Spinal cord (tissue), 10 donors: ENCODE data around the gene AP3D1. TPM values are rescaled to one million over a fixed set of nuclear protein-coding genes. Genes with fewer than 3 reads are reported as not detected.

Experiments
- DNase-seq, 6 donors: peaks; one replicate each; pipeline versions ENCODE4 v3.0.0 to v3.0.0-alpha.2; 2013 to 2015; ENCODE audit warnings: low spot score in 6 of 6, low read depth in 4 of 6
- H3K27ac ChIP-seq: one replicate; pipeline ENCODE4 v1.5.1; 2013; ENCODE audit warnings: low read depth, low read length, control low read depth
- H3K27me3 ChIP-seq: one replicate; pipeline ENCODE4 v1.6.1; 2013; ENCODE audit warnings: low read length; ENCODE audit not compliant: control insufficient read depth, insufficient read depth
- H3K36me3 ChIP-seq: one replicate; pipeline ENCODE4 v1.6.1; 2013; ENCODE audit warnings: low read length; ENCODE audit not compliant: control insufficient read depth, insufficient read depth
- H3K4me1 ChIP-seq: one replicate; pipeline ENCODE4 v1.6.1; 2013; ENCODE audit warnings: low read length; ENCODE audit not compliant: control insufficient read depth, insufficient read depth
- H3K4me3 ChIP-seq: one replicate; pipeline ENCODE4 v1.5.1; 2013; ENCODE audit warnings: low read depth, low read length, control low read depth
- H3K9me3 ChIP-seq: one replicate; pipeline ENCODE4 v1.6.1; 2013; ENCODE audit warnings: low read length; ENCODE audit not compliant: control insufficient read depth, insufficient read depth
- WGBS: methylation state at CpG from one replicate; pipeline ENCODE4 v1.1.5; 2013; ENCODE audit warnings: missing lambda C conversion rate; ENCODE audit not compliant: insufficient coverage; 5-methylcytosine and 5-hydroxymethylcytosine counted together
- polyA plus RNA-seq, 2 donors: library from polyadenylated mRNA; unstranded; fragments of 120-200 nt; gene quantifications; one replicate each; pipeline ENCODE4 v1.2.1, GENCODE V29; 2013; ENCODE audit not compliant: insufficient read length in 2 of 2
- total RNA-seq, 2 donors: library from RNA; depleted of rRNA in 1 of 2; stranded (reverse); fragments of 120-200 nt in 1 of 2; fragments of >200 nt in 1 of 2; gene quantifications; one replicate each; pipeline versions ENCODE4 v1.2.3 to v1.2.4, GENCODE V29; 2013 to 2014
- donor health status: healthy.

The AP3D1 gene
- total and polyA plus RNA-seq, 4 donors: 65.1 to 165 (median 113) TPM

GRCh38 chr19:2051773-2052704 lies 99.3 kb downstream of the AP3D1 start:
- WGBS: 82% methylated on average over 18 of the region's 18 CpGs
- H3K4me3 ChIP-seq: peak overlapping the region; percentile 45
- peaks cover 61% of the 10 kb centered on the region for H3K4me1 ChIP-seq
- no peaks in the 10 kb centered on the region for H3K9me3 ChIP-seq
- DNase-seq: peak in 1 of 6 donors; percentile 56
- peak overlapping the region; percentile 84 for H3K27ac ChIP-seq
- H3K27me3 ChIP-seq: no peaks in the 10 kb centered on the region
- peaks cover 27% of the 10 kb centered on the region for H3K36me3 ChIP-seq

- peak within 1 kb of the TSS; percentile 84 for H3K27ac ChIP-seq
- DNase-seq: peak; percentile 83 to 98 (median 88)
- H3K4me3 ChIP-seq: peak within 1 kb of the TSS; percentile 74
- 2% methylated on average over 93 of the region's 93 CpGs for WGBS
- H3K9me3 ChIP-seq: no peaks in the 10 kb centered on the region
- H3K27me3 ChIP-seq: no peaks in the 10 kb centered on the region
- H3K36me3 ChIP-seq: peaks cover 36% of the 10 kb centered on the region
- H3K4me1 ChIP-seq: peaks cover 57% of the 10 kb centered on the region
Observed at GRCh38 chr19:2050991-2051772, 100.2 kb downstream of the AP3D1 start, which contains the start of gene MKNK2. TSS of gene MKNK2 (minus strand) at chr19:2051244. CDS start at chr19:2050851, 393 bp downstream.

Other genes with a start within 250 kb of the AP3D1 start
- gene ADAT3, start 246.2 kb downstream of the AP3D1 start, total RNA-seq: 1 to 10 TPM; 1.5 to 3.0 TPM
- 1 to 10 TPM; 5.8 to 7.9 TPM for gene ADAT3, start 246.2 kb downstream of the AP3D1 start, polyA plus RNA-seq
- gene SCAMP4, start 246.2 kb downstream of the AP3D1 start, total RNA-seq: 10 to 100 TPM; 25.2 to 38.1 TPM
- gene SCAMP4, start 246.2 kb downstream of the AP3D1 start, polyA plus RNA-seq: 100 to 1,000 TPM in 1 of 2 donors, 10 to 100 TPM in 1; 95.1 to 112 TPM
- gene CSNK1G2, start 210.4 kb downstream of the AP3D1 start, total RNA-seq: 10 to 100 TPM; 27.8 to 53.4 TPM
- gene CSNK1G2, start 210.4 kb downstream of the AP3D1 start, polyA plus RNA-seq: 10 to 100 TPM; 54.4 to 65.6 TPM
- gene BTBD2, start 135.9 kb downstream of the AP3D1 start, total RNA-seq: 10 to 100 TPM; 45.6 to 49.9 TPM
- 100 to 1,000 TPM; 172 to 183 TPM for gene BTBD2, start 135.9 kb downstream of the AP3D1 start, polyA plus RNA-seq
- gene MKNK2, start 100.3 kb downstream of the AP3D1 start, total RNA-seq: 10 to 100 TPM; 22.2 to 61.2 TPM
- 10 to 100 TPM; 54.4 to 66.0 TPM for gene MKNK2, start 100.3 kb downstream of the AP3D1 start, polyA plus RNA-seq
- 10 to 100 TPM; 13.3 to 15.1 TPM for gene MOB3A, start 55.2 kb downstream of the AP3D1 start, total RNA-seq
- gene MOB3A, start 55.2 kb downstream of the AP3D1 start, polyA plus RNA-seq: 10 to 100 TPM; 30.8 to 39.4 TPM
- gene IZUMO4, start 54.7 kb downstream of the AP3D1 start, total RNA-seq: 10 to 100 TPM in 1 of 2 donors, 1 to 10 TPM in 1; 7.2 to 14.9 TPM
- gene IZUMO4, start 54.7 kb downstream of the AP3D1 start, polyA plus RNA-seq: 10 to 100 TPM; 17.3 to 20.3 TPM
- 1 to 10 TPM; 5.3 to 8.2 TPM for gene DOT1L, start 12.4 kb upstream of the AP3D1 start, total RNA-seq
- gene DOT1L, start 12.4 kb upstream of the AP3D1 start, polyA plus RNA-seq: 10 to 100 TPM; 40.3 to 45.3 TPM
- 10 to 100 TPM; 46.5 to 70.9 TPM for gene PLEKHJ1, start 84.8 kb upstream of the AP3D1 start, total RNA-seq
- gene PLEKHJ1, start 84.8 kb upstream of the AP3D1 start, polyA plus RNA-seq: 100 to 1,000 TPM in 1 of 2 donors, 10 to 100 TPM in 1; 97.5 to 106 TPM
- gene SF3A2, start 85.3 kb upstream of the AP3D1 start, total RNA-seq: 10 to 100 TPM; 29.2 to 32.2 TPM
- 10 to 100 TPM; 80.5 to 97.8 TPM for gene SF3A2, start 85.3 kb upstream of the AP3D1 start, polyA plus RNA-seq
- 1 to 10 TPM; 2.8 to 3.3 TPM for gene AMH, start 97.8 kb upstream of the AP3D1 start, total RNA-seq
- 10 to 100 TPM in 1 of 2 donors, 1 to 10 TPM in 1; 3.9 to 12.3 TPM for gene AMH, start 97.8 kb upstream of the AP3D1 start, polyA plus RNA-seq
- gene JSRP1, start 104.9 kb upstream of the AP3D1 start, total RNA-seq: under 1 TPM; 0.33 to 0.69 TPM
- under 1 TPM; 0.74 to 0.90 TPM for gene JSRP1, start 104.9 kb upstream of the AP3D1 start, polyA plus RNA-seq
- under 1 TPM in 1 of 2 donors, not detected in 1; 0.20 TPM for gene PEAK3, start 130.6 kb upstream of the AP3D1 start, total RNA-seq
- gene PEAK3, start 130.6 kb upstream of the AP3D1 start, polyA plus RNA-seq: under 1 TPM; 0.11 to 0.16 TPM
- 1 to 10 TPM in 1 of 2 donors, under 1 TPM in 1; 0.94 to 2.9 TPM for gene LINGO3, start 156.6 kb upstream of the AP3D1 start, total RNA-seq
- 1 to 10 TPM; 6.3 to 7.4 TPM for gene LINGO3, start 156.6 kb upstream of the AP3D1 start, polyA plus RNA-seq
- gene LSM7, start 177.0 kb upstream of the AP3D1 start, total RNA-seq: 100 to 1,000 TPM in 1 of 2 donors, 10 to 100 TPM in 1; 48.2 to 124 TPM
- gene LSM7, start 177.0 kb upstream of the AP3D1 start, polyA plus RNA-seq: 100 to 1,000 TPM; 154 to 165 TPM
- gene SPPL2B, start 177.1 kb upstream of the AP3D1 start, total RNA-seq: 10 to 100 TPM; 30.2 to 45.3 TPM
- gene SPPL2B, start 177.1 kb upstream of the AP3D1 start, polyA plus RNA-seq: 100 to 1,000 TPM; 101 to 140 TPM
- gene TMPRSS9, start 208.7 kb upstream of the AP3D1 start, total RNA-seq: under 1 TPM; 0.33 to 0.59 TPM
- 1 to 10 TPM; 2.1 to 3.8 TPM for gene TMPRSS9, start 208.7 kb upstream of the AP3D1 start, polyA plus RNA-seq